ENCODE data around the gene ZBTB40.

ZBTB40 gene

DNA sequence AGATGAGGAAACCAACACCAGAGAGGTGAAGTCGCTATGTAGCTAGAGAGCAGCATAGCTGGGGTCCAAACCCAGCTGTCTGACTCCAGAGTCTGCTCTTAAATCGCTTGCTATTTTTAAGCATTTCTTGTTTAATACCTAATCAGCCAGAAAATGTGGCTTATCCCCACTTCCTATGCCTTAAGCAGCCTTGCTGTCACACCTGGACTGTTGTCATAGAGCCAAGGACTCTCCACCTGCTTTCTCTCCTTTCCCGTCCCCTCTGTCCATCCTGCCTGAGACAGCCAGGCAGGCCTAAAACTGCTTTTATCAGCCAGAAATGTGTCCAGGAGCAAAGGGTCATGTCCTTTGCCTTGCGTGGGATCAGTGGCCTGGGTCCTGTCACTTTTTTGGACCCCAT is 83.3 kb downstream of the ZBTB40 start:
- DNase-seq: no peak

DNA sequence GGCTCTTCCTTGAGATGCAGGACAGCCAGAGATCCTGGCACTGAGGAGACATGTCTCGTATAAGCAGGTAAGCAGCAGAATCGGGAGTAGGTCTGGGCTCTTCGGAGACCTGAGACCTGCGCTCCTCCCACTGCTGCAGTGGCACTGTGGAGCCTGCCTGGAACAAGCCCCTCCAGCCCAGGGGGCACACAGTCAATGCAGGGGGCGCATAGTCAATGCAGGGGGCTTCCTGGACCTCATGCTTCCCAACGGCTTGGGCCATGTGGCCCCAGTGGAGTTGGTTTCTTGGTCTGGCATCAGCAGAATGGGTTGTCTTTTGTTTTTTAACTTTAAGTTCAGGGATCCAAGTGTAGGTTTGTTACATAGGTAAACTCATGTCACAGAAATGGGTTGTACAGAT is 83.7 kb downstream of the ZBTB40 start:
- no peak for DNase-seq

DNA sequence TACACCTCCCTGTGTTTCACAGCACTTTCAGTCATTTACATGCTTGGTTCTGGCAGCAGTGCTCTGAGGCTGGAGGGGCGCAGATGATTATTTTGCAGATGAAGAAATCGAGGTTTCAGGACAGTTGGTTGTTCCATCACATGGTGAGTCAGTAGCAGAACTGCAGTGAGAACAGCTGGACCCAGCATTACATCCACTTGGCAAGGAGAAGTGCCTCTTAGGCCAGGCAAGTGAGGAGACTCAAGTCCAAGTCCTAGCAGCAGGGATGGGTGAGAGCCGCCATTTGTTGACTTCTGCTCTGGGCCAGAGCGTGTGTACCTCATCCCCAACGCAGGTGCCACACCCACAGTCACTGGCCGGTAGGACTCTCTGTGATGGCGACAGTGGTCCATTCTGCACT is 84.9 kb downstream of the ZBTB40 start:
- no peak for DNase-seq

DNA sequence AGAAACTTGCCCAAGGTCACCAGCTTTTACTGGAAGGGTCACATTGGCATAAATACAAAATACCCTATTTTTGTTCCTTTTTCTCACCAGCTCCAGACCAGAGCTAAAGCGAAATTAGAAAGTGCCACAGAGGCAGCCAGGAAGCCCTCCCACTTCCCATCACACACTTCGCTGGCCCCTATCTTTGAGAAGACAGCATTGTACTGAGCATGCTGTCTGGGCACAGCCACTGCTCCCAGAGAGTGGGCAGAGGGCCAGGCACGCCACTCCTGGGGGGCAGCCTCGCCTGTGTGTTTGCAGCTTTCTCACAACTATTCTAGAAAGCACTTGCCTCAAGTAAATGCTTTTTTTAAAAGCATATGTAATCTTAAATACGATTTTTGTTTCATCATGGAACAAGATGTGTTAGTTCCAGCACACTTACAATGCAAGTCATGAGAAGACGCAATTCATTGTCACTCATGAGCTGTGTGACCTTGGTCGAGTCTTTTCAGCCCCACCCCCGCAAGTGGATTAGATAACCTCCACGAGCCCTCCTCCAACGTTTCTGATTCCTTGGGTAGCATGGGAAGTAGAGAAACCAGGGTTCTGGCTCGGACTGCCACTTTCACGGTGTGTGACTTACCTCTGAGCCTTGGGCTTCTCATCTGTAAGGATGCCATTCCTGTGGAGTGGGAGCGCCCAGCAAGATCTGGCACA is 85.9 kb downstream of the ZBTB40 start:
- no peak for DNase-seq

DNA sequence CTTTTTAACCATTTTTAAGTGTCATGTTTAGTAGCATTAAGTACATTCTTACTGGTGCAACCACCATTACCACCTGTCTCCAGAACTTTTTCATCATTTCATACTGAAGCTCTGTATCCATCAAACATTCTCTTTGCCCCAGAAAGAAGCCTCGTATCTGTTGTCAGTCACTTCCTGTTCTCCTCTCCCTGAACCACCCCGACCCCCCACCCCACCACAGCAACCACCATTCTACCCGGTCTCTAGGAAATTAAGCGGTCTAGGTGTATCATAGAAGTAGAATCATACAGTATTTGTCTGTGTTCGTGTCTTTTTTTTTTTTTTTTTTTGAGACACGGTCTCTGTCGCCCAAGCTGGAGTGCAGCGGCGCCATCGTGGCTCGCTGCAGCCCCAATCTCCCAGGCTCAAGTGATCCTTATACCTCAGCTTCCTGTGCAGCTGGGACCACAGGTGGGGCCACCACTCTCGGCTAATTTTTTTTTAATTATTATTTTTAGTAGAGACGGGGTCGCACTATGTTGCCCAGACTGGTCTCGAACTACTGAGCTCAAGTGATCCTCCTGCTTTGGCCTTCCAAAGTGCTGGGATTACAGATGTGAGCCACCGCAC is 88.0 kb downstream of the ZBTB40 start:
- no peak for DNase-seq

DNA sequence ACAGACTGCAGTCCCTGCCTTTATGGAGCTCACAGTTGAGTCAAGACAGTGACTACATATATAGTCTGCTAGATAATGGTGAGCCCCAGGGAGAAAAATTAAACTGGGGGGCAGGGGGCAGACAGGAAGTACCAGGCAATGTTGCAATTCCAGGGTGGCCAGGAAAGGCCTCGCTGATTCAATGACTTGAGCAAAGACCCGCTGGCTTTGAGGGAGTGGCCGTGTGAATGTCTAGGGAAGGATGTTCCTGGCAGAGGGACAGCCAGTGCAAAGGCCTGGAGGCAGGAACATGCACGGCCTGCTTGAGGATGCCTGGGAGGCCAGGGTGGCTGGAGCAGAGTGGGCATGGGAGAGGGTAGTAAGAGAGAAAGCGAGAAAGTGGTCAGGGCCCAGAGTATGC is 88.7 kb downstream of the ZBTB40 start:
- no peak for DNase-seq

DNA sequence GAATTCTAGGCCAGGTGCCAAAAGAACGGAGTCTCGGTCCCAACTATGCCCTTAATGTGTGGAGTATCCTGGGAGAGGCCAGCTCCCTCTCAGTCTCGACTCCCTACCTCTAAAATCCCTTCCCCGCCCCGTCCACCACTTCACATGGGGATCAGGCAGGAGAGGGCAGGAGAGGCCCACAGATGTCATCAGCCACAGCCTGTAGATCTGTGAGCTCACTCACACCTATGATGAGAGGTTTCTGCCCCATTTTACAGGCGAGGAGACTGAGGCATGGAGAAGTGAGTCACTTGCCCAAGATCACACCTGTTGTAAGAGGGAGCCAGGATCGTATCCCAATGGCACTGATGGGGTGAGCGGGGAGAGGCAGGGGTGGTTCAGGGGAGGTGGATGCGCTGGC is 91.2 kb downstream of the ZBTB40 start:
- DNase-seq: no peak

DNA sequence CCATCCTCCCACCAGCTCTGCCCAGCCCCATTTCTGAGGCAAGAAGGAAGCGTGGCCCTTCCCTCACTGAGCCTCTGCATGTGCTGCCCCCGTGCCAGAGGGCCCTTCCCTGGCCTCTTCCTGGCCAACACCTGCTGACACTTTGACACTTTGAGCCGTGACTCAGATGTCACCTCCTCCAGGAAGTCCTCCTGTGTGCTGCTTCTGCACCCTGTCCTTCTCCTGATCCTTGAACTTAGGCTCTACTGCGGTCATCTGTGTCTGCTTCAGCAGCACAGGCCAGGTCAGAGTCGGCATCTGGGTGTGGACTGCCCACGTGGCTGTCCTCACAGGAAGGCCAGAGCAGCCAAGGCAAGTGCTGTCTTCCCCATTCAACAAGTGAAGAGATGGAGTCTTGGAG is 92.0 kb downstream of the ZBTB40 start:
- no peak for DNase-seq

DNA sequence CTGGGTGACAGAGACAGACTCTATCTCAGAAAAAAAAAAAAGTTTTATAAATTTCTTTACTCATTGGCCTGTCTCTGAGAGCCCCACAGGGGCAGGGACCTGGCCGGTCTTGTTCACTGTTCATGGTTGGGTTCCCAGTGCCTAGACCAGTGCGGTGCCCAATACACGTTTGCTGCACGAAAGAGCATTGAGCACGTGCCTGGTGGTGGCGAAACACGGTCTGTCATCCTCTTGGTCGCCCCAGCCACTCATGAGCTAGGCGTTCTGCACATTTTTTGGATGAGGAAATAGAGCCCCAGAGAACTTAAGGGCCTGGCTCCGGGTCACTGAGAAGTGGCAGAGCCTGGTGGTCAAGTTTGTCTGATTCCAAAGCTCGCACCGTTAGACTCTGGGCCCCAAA is 93.0 kb downstream of the ZBTB40 start:
- DNase-seq: no peak

DNA sequence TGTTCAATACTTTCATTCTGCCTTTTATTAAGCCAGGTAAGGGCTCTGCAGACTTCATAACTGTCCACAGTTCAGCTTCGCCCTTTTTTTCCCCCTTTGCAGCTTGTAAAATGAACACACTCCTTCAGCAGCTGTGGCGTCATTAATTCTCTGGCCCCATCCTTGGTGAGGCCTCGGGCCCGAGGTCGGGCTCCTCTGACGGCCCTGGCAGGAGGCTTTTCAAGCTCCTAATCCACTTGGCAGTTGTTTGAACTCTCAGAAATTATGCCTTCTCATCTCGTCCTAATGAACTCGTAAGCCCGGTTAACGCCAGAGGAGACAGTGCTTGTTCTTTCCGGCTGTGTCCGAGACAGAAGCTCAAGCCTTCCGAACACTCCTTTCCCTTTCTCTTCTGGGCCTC is 93.5 kb downstream of the ZBTB40 start:
- DNase-seq: no peak

DNA sequence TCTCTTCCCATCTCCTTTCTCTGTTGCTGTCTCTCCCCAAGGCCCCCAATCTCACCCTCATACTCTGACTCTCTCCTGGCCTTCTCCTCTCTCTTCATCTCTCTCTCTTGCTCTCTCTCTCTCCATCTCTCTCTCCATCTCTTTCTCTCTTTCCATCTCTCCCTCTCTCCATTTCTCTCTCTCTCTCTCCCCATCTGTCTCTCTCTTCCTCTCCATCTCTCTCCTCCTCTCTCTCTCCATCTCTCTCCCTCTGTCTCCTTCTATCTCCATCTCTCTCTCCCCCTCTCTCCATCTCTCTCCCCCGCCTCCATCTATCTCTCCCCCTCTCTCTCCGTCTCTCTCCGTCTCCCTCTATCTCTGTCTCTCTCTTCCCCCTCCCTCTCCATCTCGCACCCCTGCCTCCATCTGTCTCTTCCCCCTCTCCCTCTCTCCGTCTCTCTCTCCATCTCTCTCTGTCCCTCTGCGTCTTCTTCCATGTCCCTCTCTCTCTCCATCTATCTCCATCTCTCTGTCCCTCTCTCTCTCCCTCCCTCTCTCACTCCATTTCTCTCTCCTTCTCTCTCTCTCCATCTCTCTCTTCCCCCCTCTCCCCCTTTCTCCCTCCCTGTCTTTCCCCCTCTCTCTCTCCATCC is 95.7 kb downstream of the ZBTB40 start:
- DNase-seq: no peak

DNA sequence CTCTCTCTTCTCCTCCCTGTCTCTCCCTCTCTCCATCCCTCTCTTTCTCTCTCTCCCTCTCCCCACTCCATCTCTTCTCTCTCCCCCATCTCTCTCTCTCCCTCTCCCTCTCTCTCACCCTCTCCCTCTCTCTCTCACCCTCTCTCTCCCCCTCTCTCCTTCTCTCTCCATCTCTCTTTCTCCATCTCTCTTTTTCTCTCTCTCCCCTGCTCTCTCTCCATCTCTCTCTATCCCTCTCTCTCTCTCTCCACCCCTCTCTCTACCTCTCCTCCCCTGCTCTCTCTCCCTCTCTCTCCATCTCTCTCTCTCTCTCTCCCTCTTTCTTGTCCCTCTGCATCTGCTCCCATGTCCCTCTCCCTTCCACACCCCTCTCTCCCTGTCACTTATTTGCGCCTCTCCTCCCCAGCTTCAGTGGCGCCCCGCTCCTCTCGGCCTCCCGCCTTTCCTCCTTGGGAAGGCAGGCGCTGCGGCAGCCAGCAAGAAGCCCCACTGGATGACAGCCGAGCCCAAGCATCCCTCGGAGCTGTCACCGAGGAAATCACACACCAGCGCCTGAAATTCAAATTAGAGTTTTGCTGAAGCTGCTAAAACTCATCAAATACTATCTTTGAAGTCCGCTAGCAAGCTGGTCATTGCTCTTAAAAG is 96.3 kb downstream of the ZBTB40 start:
- DNase-seq: no peak

DNA sequence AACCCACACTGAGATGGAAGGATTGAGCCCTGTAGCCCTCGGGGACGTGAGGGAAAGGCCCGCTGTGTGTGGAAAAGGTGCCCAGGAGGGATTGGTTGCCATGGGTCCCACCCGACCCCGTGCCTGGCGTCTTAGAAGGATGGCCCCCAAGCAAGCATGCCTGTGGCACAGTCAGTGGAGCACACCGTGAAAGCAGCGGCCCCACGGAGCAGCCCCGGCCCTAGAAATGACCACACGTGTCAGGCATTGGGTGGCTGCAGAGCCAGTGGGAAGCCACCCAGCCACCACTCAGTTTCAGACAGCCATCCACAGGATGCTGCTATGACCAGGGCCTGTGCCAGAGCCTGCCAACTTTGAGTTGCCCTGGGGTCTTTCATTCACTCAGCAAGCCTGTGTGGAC is 98.4 kb downstream of the ZBTB40 start:
- DNase-seq: no peak

DNA sequence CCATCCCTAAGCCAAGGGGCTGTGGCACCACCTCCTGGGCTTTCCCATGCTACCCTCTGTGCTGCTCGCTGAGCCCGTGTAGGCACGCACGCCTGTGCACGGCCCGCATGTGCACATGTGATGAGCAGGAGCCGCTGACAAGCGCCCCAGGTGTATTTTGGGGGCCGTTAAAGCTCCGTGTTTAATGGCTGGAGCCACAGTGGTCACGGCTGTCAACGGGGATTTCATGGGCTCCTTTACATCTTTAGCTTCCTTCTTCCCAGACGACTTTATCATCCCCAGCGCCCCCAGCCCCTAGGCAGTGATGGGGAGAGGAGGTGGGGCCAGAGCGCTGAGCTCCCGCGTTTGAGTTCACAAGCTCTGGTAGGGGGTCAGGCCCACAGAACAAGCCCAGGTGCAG is 99.9 kb downstream of the ZBTB40 start:
- no peak for DNase-seq

DNA sequence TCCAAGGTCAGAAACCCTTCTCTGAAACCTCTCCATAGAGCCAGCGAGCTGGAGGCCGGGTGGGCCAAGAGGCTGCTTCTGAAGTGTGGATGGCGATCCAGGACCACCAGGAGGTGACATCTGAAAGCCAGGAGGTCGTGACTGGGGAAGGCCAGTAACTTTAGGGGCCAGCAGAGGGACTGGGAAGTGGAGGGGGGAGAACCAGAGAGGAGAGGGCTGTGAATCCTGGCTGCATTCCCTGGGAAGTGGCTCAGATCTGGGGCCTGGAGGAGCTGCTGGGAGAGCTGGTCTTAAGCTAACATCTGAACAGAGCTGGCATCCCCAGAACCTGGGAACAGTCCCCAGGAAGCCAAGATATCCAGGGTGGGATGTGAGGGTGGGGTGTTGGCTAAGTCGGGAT is 100.4 kb downstream of the ZBTB40 start:
- no peak for DNase-seq

DNA sequence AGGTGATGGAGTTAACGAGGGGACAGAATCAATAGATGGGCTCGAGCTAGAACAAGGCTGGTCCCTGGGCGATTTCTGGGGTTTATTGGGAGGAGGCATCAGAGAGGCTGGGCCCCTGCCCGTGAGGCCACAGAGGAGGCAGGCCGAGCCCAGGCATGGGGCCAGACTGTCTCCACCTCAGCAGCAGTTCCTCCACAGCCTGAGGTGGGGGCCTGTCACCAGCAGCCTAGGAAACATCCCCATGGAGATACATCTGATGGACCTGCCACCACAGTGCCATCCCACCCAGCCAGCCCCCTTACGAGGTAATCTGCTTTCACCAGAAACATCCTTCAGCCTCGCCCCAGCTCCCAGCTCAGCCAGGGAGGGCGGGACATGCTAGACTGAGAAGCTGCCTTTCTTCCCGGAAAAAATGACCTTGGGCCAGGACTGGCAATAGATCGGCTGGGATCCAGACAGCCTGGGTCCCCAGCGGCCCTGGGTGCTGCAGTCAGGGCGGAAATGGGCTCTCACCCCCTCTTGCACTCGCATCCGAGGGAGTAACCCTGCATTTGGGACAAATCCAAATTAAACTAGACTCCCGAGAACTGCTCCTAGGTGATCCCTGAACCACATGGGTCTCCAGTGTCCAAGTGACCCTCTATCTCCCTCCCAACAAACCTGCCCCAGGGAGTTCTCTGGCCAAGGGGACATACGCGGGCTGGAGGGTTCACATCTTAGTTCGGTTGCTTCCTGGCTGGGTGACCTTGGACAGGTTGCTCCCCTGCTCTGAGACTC is 101.6 kb downstream of the ZBTB40 start:
- DNase-seq: no peak

DNA sequence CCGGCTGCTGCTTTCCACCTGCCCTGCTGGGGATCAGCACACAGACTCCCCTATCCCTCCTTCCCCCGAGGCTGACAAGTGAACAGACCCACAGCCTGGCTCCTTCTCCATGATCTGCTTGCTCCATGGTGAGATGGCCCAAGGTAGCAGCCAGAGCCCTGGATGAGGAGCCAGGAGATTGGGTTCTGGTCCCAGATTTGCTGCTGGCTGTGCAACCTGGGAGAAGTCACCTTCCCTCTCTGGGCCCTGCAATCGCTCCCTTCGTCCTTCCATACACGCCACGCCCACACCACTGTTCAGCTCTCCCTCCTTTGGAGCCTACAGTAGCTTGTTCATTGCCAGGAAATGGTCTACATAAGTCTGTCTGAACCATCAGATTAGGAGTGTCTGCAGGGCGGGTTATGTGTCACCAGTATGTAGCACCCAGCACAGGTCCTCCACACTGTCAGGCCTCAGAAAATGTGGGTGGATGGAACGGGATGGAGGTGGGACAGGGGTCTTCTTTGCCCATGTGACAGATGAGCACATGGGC is 102.4 kb downstream of the ZBTB40 start:
- no peak for DNase-seq

DNA sequence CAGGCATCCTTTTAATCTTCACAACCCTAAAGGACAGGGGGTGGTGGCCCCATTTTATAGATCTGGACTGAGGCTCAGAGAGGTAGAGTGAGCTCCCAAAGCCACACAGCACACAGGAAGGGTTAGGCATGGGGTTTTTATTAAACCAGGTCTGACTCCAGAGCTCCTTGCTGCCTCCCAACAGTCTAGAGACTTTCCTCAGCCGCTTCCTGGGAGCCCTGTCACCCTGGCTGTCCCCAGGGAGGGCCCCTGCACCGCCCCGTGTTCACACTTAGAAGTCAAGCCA is 103.7 kb downstream of the ZBTB40 start:
- no peak for DNase-seq

DNA sequence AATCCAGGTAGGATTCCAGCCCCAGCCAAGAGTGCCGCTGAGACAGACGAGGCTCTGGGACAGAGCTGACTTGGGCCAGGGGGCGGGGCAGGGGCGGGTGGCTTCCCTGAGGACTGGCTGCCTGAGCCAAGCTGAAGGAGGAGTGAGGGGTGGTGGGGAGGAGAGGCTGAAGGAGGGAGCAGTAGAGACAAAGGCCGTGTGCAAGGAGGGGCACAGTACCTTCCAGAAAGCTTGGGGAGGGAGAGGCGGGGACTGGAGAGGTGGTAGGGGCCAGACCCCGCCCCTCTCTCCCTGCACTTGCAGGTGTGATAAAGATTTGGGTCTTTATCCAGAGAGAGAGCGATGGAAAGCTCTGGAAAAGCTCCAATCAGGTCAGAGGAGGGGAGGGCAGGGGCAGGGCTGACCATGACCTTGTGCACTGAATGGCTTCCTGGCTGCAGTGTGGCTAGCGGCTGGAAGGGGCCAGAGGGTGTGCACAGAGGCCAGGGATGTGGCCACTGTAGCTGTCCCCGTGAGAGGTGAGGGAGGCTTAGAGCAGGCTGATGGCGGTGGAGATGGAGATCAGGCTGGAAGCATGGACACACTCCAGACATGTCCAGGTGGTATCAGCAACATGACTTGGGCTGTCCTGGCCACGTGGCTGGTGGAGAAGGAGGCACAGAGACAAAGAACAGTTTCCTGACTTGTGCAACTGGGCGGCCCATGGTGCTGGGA is 104.9 kb downstream of the ZBTB40 start:
- DNase-seq: peak; percentile 80

DNA sequence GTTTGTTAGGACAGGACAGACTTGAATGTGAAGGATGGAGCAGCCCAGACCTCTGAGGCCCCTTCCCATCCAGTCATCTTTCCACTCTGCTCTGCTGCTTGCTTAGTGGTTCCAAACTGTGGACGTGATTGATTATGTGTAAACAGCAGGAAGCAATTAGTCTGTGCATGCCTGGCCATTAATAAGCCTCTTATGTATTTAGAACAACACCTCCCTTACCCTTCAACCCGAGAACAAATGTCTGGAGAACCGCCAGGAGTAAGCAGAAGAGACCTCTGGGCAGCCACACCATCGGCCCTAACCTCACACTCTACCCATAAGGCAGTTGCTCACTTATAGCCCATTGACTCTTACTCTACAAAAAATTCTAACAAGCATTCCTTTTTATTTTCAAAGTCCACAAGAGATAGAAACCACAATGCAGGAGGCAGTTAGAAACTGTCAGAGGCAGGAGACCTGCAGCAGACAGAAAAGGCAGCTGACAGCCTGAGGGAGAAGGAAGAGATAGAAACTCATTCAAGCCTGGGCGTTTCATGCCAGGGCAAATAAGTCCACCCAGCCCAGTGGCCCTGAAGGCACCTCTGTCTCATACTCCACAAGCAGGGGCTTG is 105.8 kb downstream of the ZBTB40 start:
- no peak for DNase-seq

DNA sequence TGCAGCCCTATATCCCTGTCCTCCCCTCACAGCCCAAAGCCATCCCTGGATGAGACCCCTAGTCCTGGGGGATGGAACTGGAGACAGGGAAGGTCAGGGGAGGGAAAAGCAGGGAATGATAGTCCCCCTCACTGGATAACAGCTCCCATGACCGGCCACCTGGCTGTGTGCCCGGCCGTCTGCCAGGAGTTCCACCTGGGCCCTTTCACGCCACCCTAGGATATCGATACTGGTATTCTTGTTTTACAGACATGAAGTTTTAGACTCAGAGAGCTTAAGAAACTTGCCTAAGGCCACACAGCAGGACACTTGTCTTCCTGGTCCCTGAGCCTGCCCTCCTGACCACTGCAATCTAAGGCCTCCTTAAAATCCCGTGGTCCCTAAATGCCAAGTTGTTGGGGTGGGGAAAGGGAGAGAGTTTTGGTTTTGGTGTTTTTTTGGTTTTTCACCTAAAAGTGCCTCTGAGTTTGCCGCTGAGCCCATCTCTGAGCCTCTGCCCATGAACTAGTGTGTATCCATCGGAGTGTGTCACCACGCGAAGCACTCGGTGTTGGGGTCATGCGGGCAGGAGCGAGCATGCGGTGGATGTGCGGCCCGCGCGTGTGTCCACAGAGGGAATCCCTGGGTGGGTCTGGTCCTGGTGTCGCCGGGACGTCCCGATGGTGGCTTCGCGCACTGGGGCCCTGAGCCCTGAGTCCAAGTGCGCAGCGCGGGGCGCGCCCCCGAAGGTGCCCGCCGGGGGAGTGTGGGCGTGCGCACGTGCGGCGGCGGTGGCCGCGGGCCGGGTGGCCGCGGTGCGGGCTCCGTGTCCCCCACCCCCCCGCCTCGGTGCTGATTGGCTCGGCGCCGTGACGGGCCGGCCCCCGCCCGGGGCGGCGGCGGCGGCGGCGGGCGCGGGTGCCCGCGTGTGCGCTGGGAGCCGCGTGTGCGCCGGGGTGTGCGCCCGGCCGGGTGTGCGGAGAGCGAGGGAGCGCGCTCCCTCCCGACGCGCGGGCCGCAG is 111.2 kb downstream of the ZBTB40 start, which contains the start of gene EPHA8:
EPHA8 (plus strand) TSS at position 906 of the 1,000 bp plus-strand sequence. CDS start 147 bp downstream, outside the sequence.
- DNase-seq: no peak
